ENCODE data around the gene GMPPA. TPM values are rescaled to one million over a fixed set of nuclear protein-coding genes. Genes with fewer than 3 reads are reported as not detected.

Gene GMPPA
- total and polyA plus RNA-seq, 4 donors: 20.2 to 59.4 (median 43.4) TPM

GRCh38 chr2:219536967-219537366, 38.3 kb downstream of the GMPPA start:
- no peaks in the 10 kb centered on the region for H3K9me3 ChIP-seq (ENCODE audit: control insufficient read depth in 4 of 4, low read length in 3 of 4)
- H3K27me3 ChIP-seq (ENCODE audit: control insufficient read depth in 4 of 4, insufficient read depth in 4 of 4, low read length in 3 of 4): no peaks in the 10 kb centered on the region
- H3K9ac ChIP-seq (ENCODE audit: low read depth in 1 of 2, low read length in 2 of 2): no peak overlapping the region
- 60% methylated on average over 9 of the region's 9 CpGs for WGBS
- no peak overlapping the region for H3K4me3 ChIP-seq (ENCODE audit: low read depth in 1 of 3, low read length in 3 of 3)
- peaks cover under 1 to 7% (median 5%) of the 10 kb centered on the region in 4 donors for H3K4me1 ChIP-seq (ENCODE audit: control insufficient read depth in 4 of 4, insufficient read depth in 4 of 4, low read length in 3 of 4)
- TF ChIP-seq FOXA1 (IDR thresholded peaks at IDR 0.05) (no peak), EGR1 (IDR thresholded peaks at IDR 0.05; ENCODE audit: low read depth in 2 of 2) (no peak), FOXA2 (IDR thresholded peaks at IDR 0.05) (no peak), SP1 (IDR thresholded peaks at IDR 0.05) (no peak), MAX (IDR thresholded peaks at IDR 0.05) (no peak), REST (IDR thresholded peaks at IDR 0.05) (no peak), HNF4G (IDR thresholded peaks at IDR 0.05) (no peak), YY1 (IDR thresholded peaks at IDR 0.05) (no peak)
- H3K36me3 ChIP-seq (ENCODE audit: control insufficient read depth in 4 of 4, insufficient read depth in 3 of 4, low read depth in 1 of 4, low read length in 3 of 4): peaks cover 4 to 24% (median 11%) of the 10 kb centered on the region in 4 donors
- no peak overlapping the region for H3K27ac ChIP-seq (ENCODE audit: low read depth in 1 of 2, low read length in 2 of 2)
- DNase-seq (ENCODE audit: low spot score): no peak

- 59% methylated on average over 15 of the region's 15 CpGs for WGBS
- H3K27me3 ChIP-seq (ENCODE audit: control insufficient read depth in 4 of 4, insufficient read depth in 4 of 4, low read length in 3 of 4): no peaks in the 10 kb centered on the region
- no peak overlapping the region for H3K9ac ChIP-seq (ENCODE audit: low read depth in 1 of 2, low read length in 2 of 2)
Measured at GRCh38 chr2:219537657-219538488, 39.2 kb downstream of the GMPPA start.

More at GRCh38 chr2:219537657-219538488, 39.2 kb downstream of the GMPPA start:
- Histone ChIP-seq H3K9me3 (ENCODE audit: control insufficient read depth in 4 of 4, low read length in 3 of 4) (no peaks in the 10 kb centered on the region), H3K4me3 (ENCODE audit: low read depth in 1 of 3, low read length in 3 of 3) (no peak overlapping the region), H3K36me3 (ENCODE audit: control insufficient read depth in 4 of 4, insufficient read depth in 3 of 4, low read depth in 1 of 4, low read length in 3 of 4) (peaks cover 4 to 24% (median 11%) of the 10 kb centered on the region in 4 donors), H3K4me1 (ENCODE audit: control insufficient read depth in 4 of 4, insufficient read depth in 4 of 4, low read length in 3 of 4) (peaks cover 7 to 16% (median 11%) of the 10 kb centered on the region in 4 donors), H3K27ac (ENCODE audit: low read depth in 1 of 2, low read length in 2 of 2) (no peak overlapping the region)
- no peak for DNase-seq (ENCODE audit: low spot score)
- no peak for TF ChIP-seq HNF4A (conservative IDR thresholded peaks at IDR 0.05)
- no peak for TF ChIP-seq FOXA2 (IDR thresholded peaks at IDR 0.05)
- TF ChIP-seq CTCF (IDR thresholded peaks at IDR 0.05; ENCODE audit: low read depth, low read length, missing input control): no peak
- no peak for TF ChIP-seq FOXA1 (IDR thresholded peaks at IDR 0.05)
- no peak for TF ChIP-seq REST (IDR thresholded peaks at IDR 0.05)
- no peak for TF ChIP-seq TAF1 (conservative IDR thresholded peaks at IDR 0.05)
- no peak for TF ChIP-seq HNF4G (IDR thresholded peaks at IDR 0.05)
- TF ChIP-seq NR2F2 (IDR thresholded peaks at IDR 0.05): no peak
- TF ChIP-seq ZBTB33 (IDR thresholded peaks at IDR 0.05): no peak
- no peak for TF ChIP-seq YY1 (IDR thresholded peaks at IDR 0.05)
- no peak for TF ChIP-seq EGR1 (IDR thresholded peaks at IDR 0.05; ENCODE audit: low read depth in 2 of 2)
- no peak for TF ChIP-seq SP1 (IDR thresholded peaks at IDR 0.05)
- no peak for TF ChIP-seq ATF3 (IDR thresholded peaks at IDR 0.05)
- no peak for TF ChIP-seq MAX (IDR thresholded peaks at IDR 0.05)
- no peak for TF ChIP-seq JUND (IDR thresholded peaks at IDR 0.05)

Measured in liver (tissue), 9 donors.